Smooth muscle cell (in vitro differentiated cells): ENCODE results near the gene KCTD19. TPM values are rescaled to one million over a fixed set of nuclear protein-coding genes. Genes with fewer than 3 reads are reported as not detected.
"Not testable (repeated sequence)": the region's sequence is repeated elsewhere in the genome, so short reads cannot be mapped to it uniquely, and the experiment has no call there.

ENCODE experiments used
- DNase-seq: peaks from one replicate; lab custom pipeline; 2025; ENCODE audit not compliant: unreplicated experiment; lab: John Stamatoyannopoulos, UW
- H2AFZ ChIP-seq: fragments of 200-600 bp; sonication (generic); 2 replicates; pipeline ENCODE4 v1.6.0; 2016; ENCODE audit warnings: antibody characterized with exemption, low read depth, mild to moderate bottlenecking
- H3F3A ChIP-seq: fragments of 200-600 bp; sonication (generic); 2 replicates; pipeline ENCODE4 v1.6.0; 2017; ENCODE audit warnings: antibody characterized with exemption, low read depth
- H3K27ac ChIP-seq: fragments of 200-600 bp; sonication (generic); 2 replicates; pipeline ENCODE4 v1.5.1; 2016; ENCODE audit warnings: low read depth, mild to moderate bottlenecking
- H3K27me3 ChIP-seq: fragments of 200-600 bp; sonication (generic); 2 replicates; pipeline ENCODE4 v1.6.1; 2016; ENCODE audit warnings: low read depth, mild to moderate bottlenecking
- H3K36me3 ChIP-seq: fragments of 200-600 bp; sonication (generic); 2 replicates; pipeline ENCODE4 v1.5.1; 2016; ENCODE audit warnings: low read depth
- H3K4me1 ChIP-seq: fragments of 200-600 bp; sonication (generic); 2 replicates; pipeline ENCODE4 v1.5.1; 2016; ENCODE audit warnings: low read depth
- H3K4me2 ChIP-seq: fragments of 200-600 bp; sonication (generic); 2 replicates; pipeline ENCODE4 v1.6.0; 2016; ENCODE audit warnings: mild to moderate bottlenecking
- H3K4me3 ChIP-seq: fragments of 200-600 bp; sonication (generic); 2 replicates; pipeline ENCODE4 v1.5.1; 2016; ENCODE audit warnings: mild to moderate bottlenecking
- H3K79me2 ChIP-seq: fragments of 200-600 bp; sonication (generic); 2 replicates; pipeline ENCODE4 v1.6.0; 2016; ENCODE audit warnings: low read depth, mild to moderate bottlenecking
- H3K9ac ChIP-seq: fragments of 200-600 bp; sonication (generic); 2 replicates; pipeline ENCODE4 v1.6.0; 2016; ENCODE audit warnings: low read depth
- H3K9me3 ChIP-seq: fragments of 200-600 bp; sonication (generic); replicated peaks from 2 replicates; pipeline ENCODE4 v1.5.1; 2016; ENCODE audit warnings: low read depth
- H4K20me1 ChIP-seq: fragments of 200-600 bp; sonication (generic); 2 replicates; pipeline ENCODE4 v1.6.0; 2016; ENCODE audit warnings: low read depth
- CTCF ChIP-seq: fragments of 200-600 bp; sonication (generic); IDR thresholded peaks from 2 replicates; pipeline ENCODE4 v1.5.1; 2017; ENCODE audit warnings: borderline replicate concordance, mild to moderate bottlenecking, antibody characterized with exemption; ENCODE audit not compliant: insufficient read depth, poor library complexity, severe bottlenecking
- WGBS: methylation state at CpG from one replicate; pipeline ENCODE4 v1.1.7; 2016; ENCODE audit warnings: low lambda C conversion rate; 5-methylcytosine and 5-hydroxymethylcytosine counted together
- polyA plus RNA-seq: library from polyadenylated mRNA; unstranded; fragments of >200 nt; fragmentation: Nextera tagmentation; extraction: Ambion mirVana; gene quantifications from 2 replicates; pipeline ENCODE4 v1.2.1, GENCODE V29; 2016
- total RNA-seq: library from RNA; depleted of rRNA; stranded (reverse); fragments of >200 nt; gene quantifications from 2 replicates; pipeline ENCODE4 v1.2.3, GENCODE V29; 2014

KCTD19 gene
- total and polyA plus RNA-seq, 2 experiments from 2014 or later = 0.04 to 0.49 TPM

GRCh38 chr16:67364600-67365235 is 38.2 kb upstream of the KCTD19 start:
- no peak overlapping the region for H3K4me2 ChIP-seq
- H2AFZ ChIP-seq = no peak overlapping the region
- no peaks in the 10 kb centered on the region for H3F3A ChIP-seq
- H3K9me3 ChIP-seq = no peaks in the 10 kb centered on the region
- H3K79me2 ChIP-seq = no peaks in the 10 kb centered on the region
- no peak overlapping the region for H3K27ac ChIP-seq
- H3K27me3 ChIP-seq = peaks cover 88% of the 10 kb centered on the region
- H4K20me1 ChIP-seq = no peaks in the 10 kb centered on the region
- TF ChIP-seq CTCF = no peak
- H3K4me3 ChIP-seq = no peak overlapping the region
- H3K4me1 ChIP-seq = no peaks in the 10 kb centered on the region
- no peak for DNase-seq
- no peaks in the 10 kb centered on the region for H3K36me3 ChIP-seq
- no peak overlapping the region for H3K9ac ChIP-seq

GRCh38 chr16:67361038-67361437 is 34.5 kb upstream of the KCTD19 start:
- Histone ChIP-seq H3K79me2 (no peaks in the 10 kb centered on the region), H3K4me3 (no peak overlapping the region), H3K27ac (no peak overlapping the region), H3K36me3 (no peaks in the 10 kb centered on the region), H2AFZ (no peak overlapping the region), H3K4me1 (no peaks in the 10 kb centered on the region), H3K27me3 (peaks cover 70% of the 10 kb centered on the region), H3K4me2 (no peak overlapping the region), H4K20me1 (no peaks in the 10 kb centered on the region), H3K9ac (no peak overlapping the region), H3K9me3 (no peaks in the 10 kb centered on the region), H3F3A (no peaks in the 10 kb centered on the region)
- no peak for TF ChIP-seq CTCF
- no peak for DNase-seq
- WGBS = 92% methylated on average over 3 of the region's 3 CpGs

- H3K4me1 ChIP-seq, H3K9ac ChIP-seq, H3K36me3 ChIP-seq, H3K79me2 ChIP-seq, H3K9me3 ChIP-seq, H4K20me1 ChIP-seq, H3K4me2 ChIP-seq, H2AFZ ChIP-seq, DNase-seq, H3F3A ChIP-seq, H3K27ac ChIP-seq, H3K4me3 ChIP-seq: not testable (repeated sequence)
- 92% methylated on average over 8 of the region's 8 CpGs for WGBS
- H3K27me3 ChIP-seq = peaks cover 62% of the 10 kb centered on the region
These were observed 33.2 kb upstream of the KCTD19 start for GRCh38 chr16:67359540-67360269.

- WGBS = 67% methylated on average over 4 of the region's 4 CpGs
- no peak overlapping the region for H3K9ac ChIP-seq
- H3K79me2 ChIP-seq = no peaks in the 10 kb centered on the region
- H3K9me3 ChIP-seq = no peaks in the 10 kb centered on the region
- no peaks in the 10 kb centered on the region for H4K20me1 ChIP-seq
- no peaks in the 10 kb centered on the region for H3K4me1 ChIP-seq
- no peak overlapping the region for H3K4me2 ChIP-seq
- H3K4me3 ChIP-seq = no peak overlapping the region
- no peak overlapping the region for H2AFZ ChIP-seq
- H3K36me3 ChIP-seq = no peaks in the 10 kb centered on the region
- H3F3A ChIP-seq = no peaks in the 10 kb centered on the region
- H3K27me3 ChIP-seq = peaks cover 56% of the 10 kb centered on the region
- no peak for DNase-seq
- no peak for TF ChIP-seq CTCF
- H3K27ac ChIP-seq = no peak overlapping the region
These were observed 31.0 kb upstream of the KCTD19 start for GRCh38 chr16:67357561-67357960.
